Transverse colon (tissue), 4 donors: ENCODE data around the gene MPRIP. TPM values are rescaled to one million over a fixed set of nuclear protein-coding genes. Genes with fewer than 3 reads are reported as not detected.
A peak's percentile ranks its signal among the peaks of the same experiment; 100 is the strongest.

ENCODE experiments used
- DNase-seq: peaks from one replicate; pipeline ENCODE4 v3.0.0-alpha.2; 2019
- H3K27ac ChIP-seq, 4 donors: fragments of 200-600 bp; sonication (generic); 2 replicates each; pipeline ENCODE4 v1.5.1; 2016 to 2018; ENCODE audit warnings: inconsistent platforms in 4 of 4
- H3K27me3 ChIP-seq: fragments of 200-600 bp; sonication (generic); 2 replicates; pipeline ENCODE4 v1.5.1; 2017; ENCODE audit warnings: inconsistent platforms
- H3K36me3 ChIP-seq, 4 donors: fragments of 200-600 bp; sonication (generic); 2 replicates each; pipeline ENCODE4 v1.5.1; 2017 to 2019; ENCODE audit warnings: inconsistent platforms in 4 of 4
- H3K4me1 ChIP-seq, 4 donors: fragments of 200-600 bp; sonication (generic); 2 replicates each; pipeline ENCODE4 v1.5.1; 2017 to 2020; ENCODE audit warnings: inconsistent platforms in 4 of 4
- H3K4me3 ChIP-seq, 4 donors: fragments of 200-600 bp; sonication (generic); 1 replicate in 1 of 4; 2 replicates in 3 of 4; pipeline versions ENCODE4 v1.5.1 to v1.6.1; 2017 to 2019; ENCODE audit warnings: inconsistent platforms in 4 of 4
- H3K9me3 ChIP-seq, 2 donors: fragments of 200-600 bp; sonication (generic); 2 replicates each; pipeline ENCODE4 v1.5.1; 2017 to 2019; ENCODE audit warnings: inconsistent platforms in 2 of 2
- CTCF ChIP-seq, 5 experiments: fragments of 200-600 bp in 3 of 5; fragments of 450-650 bp in 2 of 5; sonication (generic) in 3 of 5; IDR thresholded peaks; 1 replicate in 2 of 5; 2 replicates in 3 of 5; pipeline ENCODE4 v1.5.1; 2016 to 2017; ENCODE audit warnings: antibody characterized with exemption in 5 of 5, inconsistent platforms in 3 of 5, mild to moderate bottlenecking in 2 of 5, moderate library complexity in 1 of 5
- EP300 ChIP-seq: sonication (generic); formaldehyde crosslinking; IDR thresholded peaks from one replicate; pipeline ENCODE4 v1.6.1; 2017; ENCODE audit warnings: antibody characterized with exemption, low read depth
- POLR2A ChIP-seq: fragments of 450-650 bp; IDR thresholded peaks from one replicate; pipeline ENCODE4 v1.6.1; 2016; ENCODE audit warnings: antibody characterized with exemption, mild to moderate bottlenecking, moderate library complexity
- POLR2AphosphoS5 ChIP-seq, 3 donors: sonication (generic); formaldehyde crosslinking; IDR thresholded peaks; one replicate each; pipeline ENCODE4 v1.6.1; 2016; ENCODE audit warnings: antibody characterized with exemption in 3 of 3
- WGBS, 2 donors: methylation state at CpG; one replicate each; pipeline ENCODE4 v1.1.5; 2018; ENCODE audit warnings: low coverage in 1 of 2; 5-methylcytosine and 5-hydroxymethylcytosine counted together
- in situ Hi-C, 4 donors: fragments of 200-750 bp; cut with MboI; loops; one replicate each; pipeline versions ENCODE4 v1.15.0 to v1.15.1; 2017; ENCODE audit warnings: low sequenced_read_pairs in 3 of 4, low pct_ligation_motif_present in 1 of 4, low pct_unique_long_range_greater_than_20kb in 1 of 4
- intact Hi-C: fragments of 100-400 bp; cut with DNase I; formaldehyde crosslinking; loops from one replicate; pipeline ENCODE4 v1.15.1; 2023; ENCODE audit warnings: low total_unique reads
- total RNA-seq, 4 donors: library from RNA; depleted of rRNA; stranded (reverse); fragments of >200 nt; gene quantifications; one replicate each; pipeline ENCODE4 v1.1.0, GENCODE V29; 2016

MPRIP gene
- total RNA-seq, 4 donors from 2014 or later: 124 to 368 (median 158) TPM

- no peaks in the 10 kb centered on the region for H3K27me3 ChIP-seq
- H3K4me1 ChIP-seq: peaks cover 5 to 16% (median 11%) of the 10 kb centered on the region in 4 donors
- H3K9me3 ChIP-seq: no peaks in the 10 kb centered on the region
- 92 to 100% methylated on average over 1 to 12 of the region's 13 CpGs for WGBS, 2 donors
- H3K4me3 ChIP-seq: no peak overlapping the region
- no peak overlapping the region for H3K27ac ChIP-seq
- DNase-seq: no peak
- intact Hi-C loops: loop anchor here (5.0 kb wide), 1 partner anchor 1917 kb away; no protein-coding TSS in a partner anchor
- in situ Hi-C loops: loop anchor here in 3 of 4 donors (25.0 kb wide), 2 partner anchors 117 to 292 kb away; partner anchors contain the start of gene NT5M (in 2 of the 3)
- TF ChIP-seq EP300 (no peak), POLR2A (no peak), POLR2AphosphoS5 (IDR thresholded peaks at IDR 0.05) (no peak), CTCF (IDR thresholded peaks at IDR 0.05) (no peak)
- no peaks in the 10 kb centered on the region for H3K36me3 ChIP-seq
Observed at GRCh38 chr17:17019891-17020456, 22.3 kb upstream of the MPRIP start.

- Histone ChIP-seq H3K4me1 (peaks cover 5 to 16% (median 11%) of the 10 kb centered on the region in 4 donors), H3K27ac (no peak overlapping the region), H3K27me3 (no peaks in the 10 kb centered on the region), H3K9me3 (no peaks in the 10 kb centered on the region), H3K4me3 (no peak overlapping the region), H3K36me3 (no peaks in the 10 kb centered on the region)
- WGBS, 2 donors: 89% methylated on average over 8 of the region's 8 CpGs; no CpG with 5 or more reads in 1 of the 2 donors
- DNase-seq: no peak
- intact Hi-C loops: loop anchor here (5.0 kb wide), 1 partner anchor 1916 kb away; no protein-coding TSS in a partner anchor
- TF ChIP-seq CTCF (IDR thresholded peaks at IDR 0.05): no peak
- TF ChIP-seq EP300: no peak
- no peak for TF ChIP-seq POLR2A
- no peak for TF ChIP-seq POLR2AphosphoS5 (IDR thresholded peaks at IDR 0.05)
- in situ Hi-C loops: loop anchor here in 3 of 4 donors (25.0 kb wide), 2 partner anchors 116 to 291 kb away; partner anchors contain the start of gene NT5M (in 2 of the 3)
Observed at GRCh38 chr17:17020821-17021193, 21.4 kb upstream of the MPRIP start.

- peak overlapping the region in 3 of 4 donors; percentile 2 to 26 (median 20) for H3K27ac ChIP-seq
- no peaks in the 10 kb centered on the region for H3K9me3 ChIP-seq
- peaks cover 5 to 15% (median 11%) of the 10 kb centered on the region in 4 donors for H3K4me1 ChIP-seq
- no peaks in the 10 kb centered on the region for H3K36me3 ChIP-seq
- 27% methylated on average over 15 of the region's 15 CpGs; no CpG with 5 or more reads in 1 of the 2 donors for WGBS, 2 donors
- DNase-seq: peak; percentile 54
- intact Hi-C loops: loop anchor here (5.0 kb wide), 1 partner anchor 1916 kb away; no protein-coding TSS in a partner anchor
- no peak for TF ChIP-seq EP300
- no peak for TF ChIP-seq POLR2AphosphoS5 (IDR thresholded peaks at IDR 0.05)
- TF ChIP-seq POLR2A: no peak
- TF ChIP-seq CTCF (IDR thresholded peaks at IDR 0.05): no peak
- in situ Hi-C loops: loop anchor here in 3 of 4 donors (25.0 kb wide), 2 partner anchors 116 to 291 kb away; partner anchors contain the start of gene NT5M (in 2 of the 3)
- no peaks in the 10 kb centered on the region for H3K27me3 ChIP-seq
- no peak overlapping the region for H3K4me3 ChIP-seq
Observed at GRCh38 chr17:17021194-17021863, 20.9 kb upstream of the MPRIP start.

- WGBS, 2 donors: 93% methylated on average over 4 of the region's 4 CpGs; no CpG with 5 or more reads in 1 of the 2 donors
- no peaks in the 10 kb centered on the region for H3K9me3 ChIP-seq
- no peak for TF ChIP-seq CTCF (IDR thresholded peaks at IDR 0.05)
- TF ChIP-seq POLR2AphosphoS5 (IDR thresholded peaks at IDR 0.05): no peak
- no peak for TF ChIP-seq EP300
- no peak for TF ChIP-seq POLR2A
- peak overlapping the region in 2 of 4 donors; percentile 2 to 26 for H3K27ac ChIP-seq
- H3K27me3 ChIP-seq: no peaks in the 10 kb centered on the region
- no peak for DNase-seq
- no peak overlapping the region for H3K4me3 ChIP-seq
- in situ Hi-C loops: loop anchor here in 3 of 4 donors (25.0 kb wide), 2 partner anchors 115 to 290 kb away; partner anchors contain the start of gene NT5M (in 2 of the 3)
- intact Hi-C loops: loop anchor here (5.0 kb wide), 1 partner anchor 1915 kb away; no protein-coding TSS in a partner anchor
- no peaks in the 10 kb centered on the region for H3K36me3 ChIP-seq
- peaks cover 5 to 11% (median 10%) of the 10 kb centered on the region in 4 donors for H3K4me1 ChIP-seq
Observed at GRCh38 chr17:17022011-17022410, 20.2 kb upstream of the MPRIP start.
